ENCODE measurements around the gene RANBP1. TPM values are rescaled to one million over a fixed set of nuclear protein-coding genes. Genes with fewer than 3 reads are reported as not detected.

Gene RANBP1
- total and polyA plus RNA-seq, 2 of the 13 experiments (the other 11 are each of a cell fraction or from before 2014, with no cell fraction given) = 181 to 492 TPM

DNA sequence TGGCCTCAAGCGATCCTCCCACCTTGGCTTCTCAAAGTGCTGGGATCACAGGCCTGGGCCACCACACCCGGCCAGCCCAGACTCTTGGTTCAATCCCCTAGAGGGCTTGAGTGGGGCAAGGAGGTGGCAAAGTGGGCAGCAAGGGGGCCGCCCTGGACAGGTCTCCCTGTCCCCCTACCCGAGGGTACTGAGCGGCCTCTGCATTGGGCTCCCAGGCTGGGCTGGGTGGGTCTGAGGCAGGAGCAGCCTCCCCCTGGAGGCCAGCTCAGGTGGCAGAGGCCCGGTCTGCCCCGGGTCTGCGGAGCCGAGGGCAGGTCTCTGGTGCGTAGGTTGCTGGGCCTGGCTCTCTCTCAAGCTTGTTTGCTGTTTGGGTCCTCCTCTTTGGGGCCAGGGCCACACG lies 57.3 kb downstream of the RANBP1 start:
- TF ChIP-seq ZSCAN29 (CRISPR knock-in tag; conservative IDR thresholded peaks at IDR 0.05) (no peak), RELA (CRISPR knock-in tag; IDR thresholded peaks at IDR 0.05) (no peak), ZNF770 (CRISPR knock-in tag; IDR thresholded peaks at IDR 0.05) (peak; percentile 47; the same call in 1 of the 2 replicates), ZNF263 (CRISPR knock-in tag; IDR thresholded peaks at IDR 0.05) (no peak)
- WGBS (ENCODE audit: low lambda C conversion rate) = 23% methylated on average over 6 of the region's 11 CpGs
- ChIA-PET CTCF (ENCODE audit: low intra/inter-chr PET ratio, low total read pairs) (no interaction called here), POLR2A (no interaction called here)
- H3K27ac ChIP-seq (ENCODE audit: extremely low read length, insufficient read depth, low read length) = no peak overlapping the region
- no peak overlapping the region for H3K9ac ChIP-seq (ENCODE audit: insufficient read depth, low read depth, low read length)
- peaks cover 17 to 86% of the 10 kb centered on the region in 2 experiments for H3K27me3 ChIP-seq (ENCODE audit: control insufficient read depth in 1 of 2, insufficient read depth in 2 of 2, low read length in 2 of 2)
- H4K20me1 ChIP-seq (ENCODE audit: insufficient read depth, low read length) = peaks cover 6% of the 10 kb centered on the region; the same call in 1 of the 2 replicates
- no peak for FAIRE-seq
- H3K9me3 ChIP-seq (ENCODE audit: low read length) = no peaks in the 10 kb centered on the region
- no peak for DNase-seq (ENCODE audit: low spot score)
- H2AFZ ChIP-seq (ENCODE audit: low read length) = no peak overlapping the region
- H3K4me1 ChIP-seq (ENCODE audit: insufficient read depth, low read length) = peaks cover 6% of the 10 kb centered on the region; the same call in 1 of the 2 replicates
- ATAC-seq = peak; percentile 12; the same call in 1 of the 3 replicates
- H3K36me3 ChIP-seq (replicated peaks in 1 of 2; ENCODE audit: control insufficient read depth in 1 of 2, insufficient read depth in 2 of 2, low read length in 2 of 2) = no peaks in the 10 kb centered on the region
- H3K4me2 ChIP-seq (ENCODE audit: low read depth, low read length) = no peak overlapping the region
- intact Hi-C loops (cut with micrococcal nuclease; ENCODE audit: unreplicated experiment) (no loop called here), in situ Hi-C loops (cut with HindIII; ENCODE audit: extremely low pct_ligation_motif_present, low pct_unique_long_range_greater_than_20kb) (loop anchor here (25.0 kb wide), 1 partner anchor 1211 kb away; no protein-coding TSS in a partner anchor)
- no peaks in the 10 kb centered on the region for H3K79me2 ChIP-seq (ENCODE audit: insufficient read depth, low read length)
- H3K4me3 ChIP-seq (replicated peaks in 1 of 3; ENCODE audit: insufficient read depth in 1 of 3, low read depth in 2 of 3, low read length in 3 of 3) = no peak overlapping the region
- BruUV-seq (replicated peaks) = no TSS peak

GRCh38 chr22:20173772-20174171 lies 57.9 kb downstream of the RANBP1 start:
- POLR2A ChIA-PET = no interaction called here
- Histone ChIP-seq H3K27ac (ENCODE audit: extremely low read length, insufficient read depth, low read length) (no peak overlapping the region), H3K27me3 (ENCODE audit: control insufficient read depth in 1 of 2, insufficient read depth in 2 of 2, low read length in 2 of 2) (peaks cover 18 to 86% of the 10 kb centered on the region in 2 experiments), H3K79me2 (ENCODE audit: insufficient read depth, low read length) (no peaks in the 10 kb centered on the region), H3K4me3 (replicated peaks in 1 of 3; ENCODE audit: insufficient read depth in 1 of 3, low read depth in 2 of 3, low read length in 3 of 3) (no peak overlapping the region), H3K36me3 (replicated peaks in 1 of 2; ENCODE audit: control insufficient read depth in 1 of 2, insufficient read depth in 2 of 2, low read length in 2 of 2) (no peaks in the 10 kb centered on the region), H2AFZ (ENCODE audit: low read length) (no peak overlapping the region), H4K20me1 (ENCODE audit: insufficient read depth, low read length) (peaks cover 4% of the 10 kb centered on the region; the same call in 1 of the 2 replicates), H3K4me2 (ENCODE audit: low read depth, low read length) (no peak overlapping the region), H3K9me3 (ENCODE audit: low read length) (no peaks in the 10 kb centered on the region), H3K4me1 (ENCODE audit: insufficient read depth, low read length) (peaks cover 6% of the 10 kb centered on the region; the same call in 1 of the 2 replicates), H3K9ac (ENCODE audit: insufficient read depth, low read depth, low read length) (no peak overlapping the region)
- FAIRE-seq (no peak), ATAC-seq (no peak), DNase-seq (ENCODE audit: low spot score) (no peak)
- no TSS peak for BruUV-seq (replicated peaks)
- no CpG with 5 or more reads among the region's 10 CpGs for WGBS (ENCODE audit: low lambda C conversion rate)
- CTCF ChIA-PET (ENCODE audit: low intra/inter-chr PET ratio, low total read pairs) = no interaction called here
- intact Hi-C loops (cut with micrococcal nuclease; ENCODE audit: unreplicated experiment) (no loop called here), in situ Hi-C loops (cut with HindIII; ENCODE audit: extremely low pct_ligation_motif_present, low pct_unique_long_range_greater_than_20kb) (loop anchor here (25.0 kb wide), 1 partner anchor 1211 kb away; no protein-coding TSS in a partner anchor)
- TF ChIP-seq SMAD1 (CRISPR knock-in tag; IDR thresholded peaks at IDR 0.05; ENCODE audit: borderline replicate concordance, low read depth) = no peak
- TF ChIP-seq ELF1 (CRISPR knock-in tag; IDR thresholded peaks at IDR 0.05) = no peak
- TF ChIP-seq, protein P1, sequence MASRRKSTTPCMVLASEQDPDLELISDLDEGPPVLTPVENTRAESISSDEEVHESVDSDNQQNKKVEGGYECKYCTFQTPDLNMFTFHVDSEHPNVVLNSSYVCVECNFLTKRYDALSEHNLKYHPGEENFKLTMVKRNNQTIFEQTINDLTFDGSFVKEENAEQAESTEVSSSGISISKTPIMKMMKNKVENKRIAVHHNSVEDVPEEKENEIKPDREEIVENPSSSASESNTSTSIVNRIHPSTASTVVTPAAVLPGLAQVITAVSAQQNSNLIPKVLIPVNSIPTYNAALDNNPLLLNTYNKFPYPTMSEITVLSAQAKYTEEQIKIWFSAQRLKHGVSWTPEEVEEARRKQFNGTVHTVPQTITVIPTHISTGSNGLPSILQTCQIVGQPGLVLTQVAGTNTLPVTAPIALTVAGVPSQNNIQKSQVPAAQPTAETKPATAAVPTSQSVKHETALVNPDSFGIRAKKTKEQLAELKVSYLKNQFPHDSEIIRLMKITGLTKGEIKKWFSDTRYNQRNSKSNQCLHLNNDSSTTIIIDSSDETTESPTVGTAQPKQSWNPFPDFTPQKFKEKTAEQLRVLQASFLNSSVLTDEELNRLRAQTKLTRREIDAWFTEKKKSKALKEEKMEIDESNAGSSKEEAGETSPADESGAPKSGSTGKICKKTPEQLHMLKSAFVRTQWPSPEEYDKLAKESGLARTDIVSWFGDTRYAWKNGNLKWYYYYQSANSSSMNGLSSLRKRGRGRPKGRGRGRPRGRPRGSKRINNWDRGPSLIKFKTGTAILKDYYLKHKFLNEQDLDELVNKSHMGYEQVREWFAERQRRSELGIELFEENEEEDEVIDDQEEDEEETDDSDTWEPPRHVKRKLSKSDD (CRISPR knock-in tag; IDR thresholded peaks at IDR 0.05; ENCODE audit: low read depth) = no peak
- no peak for TF ChIP-seq CBX2 (IDR thresholded peaks at IDR 0.05; ENCODE audit: low read depth, low read length)
- TF ChIP-seq CBX2 (CRISPR knock-in tag; IDR thresholded peaks at IDR 0.05; ENCODE audit: low read depth) = no peak
- TF ChIP-seq, protein P2, sequence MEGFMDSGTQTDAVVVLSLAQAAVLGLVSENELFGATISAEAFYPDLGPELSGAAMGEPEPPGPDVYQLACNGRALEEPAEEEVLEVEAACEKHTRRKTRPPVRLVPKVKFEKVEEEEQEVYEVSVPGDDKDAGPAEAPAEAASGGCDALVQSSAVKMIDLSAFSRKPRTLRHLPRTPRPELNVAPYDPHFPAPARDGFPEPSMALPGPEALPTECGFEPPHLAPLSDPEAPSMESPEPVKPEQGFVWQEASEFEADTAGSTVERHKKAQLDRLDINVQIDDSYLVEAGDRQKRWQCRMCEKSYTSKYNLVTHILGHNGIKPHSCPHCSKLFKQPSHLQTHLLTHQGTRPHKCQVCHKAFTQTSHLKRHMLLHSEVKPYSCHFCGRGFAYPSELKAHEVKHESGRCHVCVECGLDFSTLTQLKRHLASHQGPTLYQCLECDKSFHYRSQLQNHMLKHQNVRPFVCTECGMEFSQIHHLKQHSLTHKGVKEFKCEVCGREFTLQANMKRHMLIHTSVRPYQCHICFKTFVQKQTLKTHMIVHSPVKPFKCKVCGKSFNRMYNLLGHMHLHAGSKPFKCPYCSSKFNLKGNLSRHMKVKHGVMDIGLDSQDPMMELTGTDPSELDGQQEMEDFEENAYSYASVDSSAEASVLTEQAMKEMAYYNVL (CRISPR knock-in tag; IDR thresholded peaks at IDR 0.05; ENCODE audit: borderline replicate concordance) = no peak
- no peak for TF ChIP-seq SMARCC2 (IDR thresholded peaks at IDR 0.05)
